ENCODE data around the gene OR5K3.

OR5K3 gene

DNA sequence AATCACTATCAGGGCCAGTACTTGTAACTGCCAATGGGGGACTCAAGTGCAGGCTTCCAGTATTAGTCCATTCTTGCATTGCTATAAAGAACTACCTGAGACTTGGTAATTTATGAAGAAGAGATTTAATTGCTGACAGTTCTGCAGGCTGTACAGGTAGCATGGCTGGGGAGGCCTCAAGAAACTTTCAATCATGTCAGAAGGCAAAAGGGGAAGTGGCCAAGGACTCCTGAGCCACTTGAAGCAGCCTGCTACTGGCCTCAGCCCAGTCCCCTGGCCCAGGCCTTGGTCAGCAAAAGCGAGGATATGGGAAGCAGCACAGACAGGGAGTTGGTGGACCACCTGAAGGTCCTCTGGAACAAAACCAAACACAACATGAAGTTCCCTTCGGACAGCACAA lies 43.3 kb downstream of the OR5K3 start:
- no peak for DNase-seq (ENCODE audit: low read depth in 2 of 2)

- DNase-seq (ENCODE audit: low read depth in 2 of 2): no peak
Measured at GRCh38 chr3:98434412-98434811, 43.9 kb downstream of the OR5K3 start.

GRCh38 chr3:98440283-98440682 lies 49.8 kb downstream of the OR5K3 start:
- no peak for DNase-seq (ENCODE audit: low read depth in 2 of 2)
